ENCODE results near the gene KCTD6. TPM values are rescaled to one million over a fixed set of nuclear protein-coding genes. Genes with fewer than 3 reads are reported as not detected.

KCTD6 gene
- total RNA-seq, 2 experiments from 2014 or later, result 8.0 to 8.6 TPM

DNA sequence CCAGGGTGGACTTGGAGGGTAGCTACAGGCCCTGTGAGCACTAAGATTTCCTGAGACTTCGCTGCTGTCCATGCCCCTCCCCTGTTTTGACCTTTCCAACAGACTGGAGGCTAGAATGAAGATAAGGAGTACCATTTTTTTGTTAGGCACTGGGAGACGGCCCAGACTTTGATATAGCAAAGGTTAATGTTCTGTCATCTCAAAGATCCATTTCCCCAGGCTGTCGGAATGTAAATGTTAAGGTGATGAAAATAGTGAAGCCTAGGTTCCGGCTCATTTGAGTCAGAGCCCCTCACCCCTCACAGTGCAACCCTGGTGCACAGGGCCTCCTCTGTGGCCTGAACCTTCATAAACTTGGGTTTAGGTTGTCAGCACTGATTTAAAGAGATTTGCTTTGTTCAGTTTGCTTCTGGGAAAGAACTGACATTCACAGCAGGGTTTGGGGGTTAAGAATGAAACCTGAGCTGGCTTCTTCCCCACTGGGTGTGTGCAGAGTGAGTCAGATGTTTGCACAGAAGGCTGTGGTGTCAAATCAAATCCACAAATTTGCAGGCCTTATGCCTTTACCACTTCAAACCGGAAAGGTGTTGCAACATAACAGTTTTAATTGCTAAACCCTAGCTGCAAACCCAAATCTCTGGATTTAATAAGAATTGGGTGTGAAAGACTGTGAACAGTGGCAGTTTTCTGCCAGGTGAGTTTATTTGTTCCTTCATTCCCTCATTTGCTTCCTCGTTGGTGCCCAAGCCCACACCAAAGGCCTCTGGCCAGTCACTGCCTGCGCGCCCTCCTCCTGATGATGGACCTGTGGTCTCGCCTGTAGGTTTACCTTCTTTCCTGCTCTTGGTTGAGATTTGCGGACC, 20.6 kb upstream of the KCTD6 start:
- ChIA-PET CTCF (interaction anchor here (0.6 to 4.2 kb wide), 9 partner anchors 7 to 165 kb away, joined by 3 to 18 read pairs (median 4); partner anchors contain the start of genes HTD2, KCTD6 and RPP14), POLR2A (interaction anchor here (0.6 to 1.3 kb wide), 3 partner anchors 20 to 779 kb away, joined by 3 to 4 read pairs (median 3); partner anchors contain the start of gene KCTD6)
- intact Hi-C loops (cut with micrococcal nuclease), result loop anchor here (1.0 to 10.0 kb wide), 6 partner anchors 8 to 984 kb away; no protein-coding TSS in a partner anchor
- peak overlapping the region; percentile 86 for H3K27ac Mint-ChIP-seq
- H3K4me1 Mint-ChIP-seq (ENCODE audit: low read depth), result peaks cover 34% of the 10 kb centered on the region
- no peak overlapping the region for H3K4me3 Mint-ChIP-seq
- no peaks in the 10 kb centered on the region for H3K27me3 Mint-ChIP-seq
- no peaks in the 10 kb centered on the region for H3K9me3 Mint-ChIP-seq
- DNase-seq, result peak; percentile 80
- H3K36me3 Mint-ChIP-seq, result no peaks in the 10 kb centered on the region

GRCh38 chr3:58473275-58473674, 18.6 kb upstream of the KCTD6 start:
- ChIA-PET CTCF (interaction anchor here (0.6 to 4.2 kb wide), 3 partner anchors 9 to 773 kb away, joined by 4 to 17 read pairs (median 11); partner anchors contain the start of gene KCTD6), POLR2A (interaction anchor here (0.5 to 1.1 kb wide), 3 partner anchors 18 to 151 kb away, joined by 3 to 7 read pairs (median 3); partner anchors contain the start of gene KCTD6)
- Mint-ChIP-seq H3K4me1 (ENCODE audit: low read depth) (peaks cover 34% of the 10 kb centered on the region), H3K4me3 (no peak overlapping the region), H3K27me3 (no peaks in the 10 kb centered on the region), H3K36me3 (no peaks in the 10 kb centered on the region), H3K9me3 (no peaks in the 10 kb centered on the region), H3K27ac (no peak overlapping the region)
- DNase-seq, result no peak
- intact Hi-C loops (cut with micrococcal nuclease), result loop anchor here (10.0 kb wide), 1 partner anchor 982 kb away; no protein-coding TSS in a partner anchor

GRCh38 chr3:58474348-58474911, 17.5 kb upstream of the KCTD6 start:
- no peak for DNase-seq
- no peaks in the 10 kb centered on the region for H3K9me3 Mint-ChIP-seq
- H3K27ac Mint-ChIP-seq, result no peak overlapping the region
- intact Hi-C loops (cut with micrococcal nuclease), result loop anchor here (10.0 kb wide), 1 partner anchor 980 kb away; no protein-coding TSS in a partner anchor
- H3K27me3 Mint-ChIP-seq, result no peaks in the 10 kb centered on the region
- CTCF ChIA-PET, result interaction anchor here (0.6 to 4.2 kb wide), 4 partner anchors 10 to 245 kb away, joined by 3 to 17 read pairs (median 7); partner anchors contain the start of gene KCTD6
- no peak overlapping the region for H3K4me3 Mint-ChIP-seq
- POLR2A ChIA-PET, result no interaction called here
- peaks cover 34% of the 10 kb centered on the region for H3K4me1 Mint-ChIP-seq (ENCODE audit: low read depth)
- H3K36me3 Mint-ChIP-seq, result no peaks in the 10 kb centered on the region

GRCh38 chr3:58474967-58475578, 16.8 kb upstream of the KCTD6 start:
- peaks cover 34% of the 10 kb centered on the region for H3K4me1 Mint-ChIP-seq (ENCODE audit: low read depth)
- DNase-seq, result no peak
- H3K4me3 Mint-ChIP-seq, result no peak overlapping the region
- POLR2A ChIA-PET, result no interaction called here
- CTCF ChIA-PET, result interaction anchor here (1.3 to 4.2 kb wide), 2 partner anchors 11 to 54 kb away, joined by 3 to 17 read pairs; no protein-coding TSS in a partner anchor
- no peaks in the 10 kb centered on the region for H3K36me3 Mint-ChIP-seq
- intact Hi-C loops (cut with micrococcal nuclease), result loop anchor here (10.0 kb wide), 1 partner anchor 980 kb away; no protein-coding TSS in a partner anchor
- H3K27me3 Mint-ChIP-seq, result no peaks in the 10 kb centered on the region
- no peaks in the 10 kb centered on the region for H3K9me3 Mint-ChIP-seq
- H3K27ac Mint-ChIP-seq, result no peak overlapping the region

GRCh38 chr3:58478781-58479180, 13.1 kb upstream of the KCTD6 start:
- intact Hi-C loops (cut with micrococcal nuclease), result loop anchor here (10.0 kb wide), 1 partner anchor 976 kb away; no protein-coding TSS in a partner anchor
- CTCF ChIA-PET, result no interaction called here
- H3K36me3 Mint-ChIP-seq, result no peaks in the 10 kb centered on the region

DNA sequence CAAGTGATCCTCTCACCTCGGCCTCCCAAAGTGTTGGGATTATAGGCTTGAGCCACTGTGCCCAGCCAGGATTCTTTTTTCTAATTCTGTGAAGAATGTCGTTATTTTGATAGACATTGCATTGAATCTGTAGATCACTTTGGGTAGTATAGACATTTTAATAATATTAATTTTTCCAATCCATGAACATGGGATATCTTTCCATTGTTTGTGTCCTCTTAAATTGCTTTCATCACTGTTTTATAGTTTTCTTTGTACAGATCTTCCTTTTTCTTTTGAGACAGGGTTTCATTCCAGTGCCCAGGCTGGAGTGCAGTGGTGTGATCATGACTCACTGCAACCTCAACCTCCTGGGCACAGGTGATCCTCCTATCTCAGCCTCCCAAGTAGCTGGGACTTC, 11.6 kb upstream of the KCTD6 start:
- no peaks in the 10 kb centered on the region for H3K36me3 Mint-ChIP-seq
- H3K4me3 Mint-ChIP-seq, result no peak overlapping the region
- DNase-seq, result no peak
- intact Hi-C loops (cut with micrococcal nuclease), result no loop called here
- H3K27ac Mint-ChIP-seq, result no peak overlapping the region
- H3K9me3 Mint-ChIP-seq, result no peaks in the 10 kb centered on the region
- H3K27me3 Mint-ChIP-seq, result no peaks in the 10 kb centered on the region
- ChIA-PET CTCF (no interaction called here), POLR2A (no interaction called here)
- H3K4me1 Mint-ChIP-seq (ENCODE audit: low read depth), result peaks cover under 1% of the 10 kb centered on the region

More at GRCh38 chr3:58478781-58479180, 13.1 kb upstream of the KCTD6 start:
- POLR2A ChIA-PET, result no interaction called here
- peaks cover 15% of the 10 kb centered on the region for H3K4me1 Mint-ChIP-seq (ENCODE audit: low read depth)
- DNase-seq, result no peak
- no peak overlapping the region for H3K27ac Mint-ChIP-seq
- no peaks in the 10 kb centered on the region for H3K27me3 Mint-ChIP-seq
- H3K9me3 Mint-ChIP-seq, result no peaks in the 10 kb centered on the region
- H3K4me3 Mint-ChIP-seq, result no peak overlapping the region

DNA sequence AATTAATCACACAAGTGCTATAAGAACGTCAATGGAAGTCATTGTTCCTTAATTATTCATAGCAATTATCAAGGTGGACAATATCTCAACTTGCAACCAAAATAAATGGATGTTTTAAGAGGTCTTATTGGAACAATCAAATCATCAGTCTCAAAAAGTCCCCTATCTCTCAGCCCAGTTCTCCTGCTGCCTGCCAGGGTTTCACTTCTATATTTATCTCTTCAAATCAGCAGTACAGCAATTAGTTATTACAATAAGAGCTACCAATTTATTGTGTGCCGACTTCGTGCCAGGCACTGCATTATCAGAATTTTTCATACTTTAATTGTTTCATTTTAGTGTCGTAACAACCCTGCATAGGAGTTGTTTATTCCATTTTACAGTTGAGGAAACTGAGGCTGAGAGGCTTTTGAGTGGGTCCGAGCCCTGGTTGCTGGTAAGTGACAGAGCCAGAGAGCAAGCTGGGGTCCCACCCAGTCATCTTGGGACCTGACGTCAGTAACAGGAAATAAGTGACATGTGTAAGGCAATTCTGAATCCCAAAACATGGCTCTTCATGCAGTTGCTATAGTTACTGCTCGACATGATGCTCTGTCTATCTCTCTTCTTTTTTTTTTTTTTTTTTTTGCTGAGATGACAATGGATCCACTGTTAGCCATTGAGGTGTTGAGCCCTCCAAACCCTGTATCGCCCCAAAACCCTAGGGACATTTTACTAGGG, 8.8 kb upstream of the KCTD6 start:
- POLR2A ChIA-PET, result no interaction called here
- no peaks in the 10 kb centered on the region for H3K27me3 Mint-ChIP-seq
- no peak overlapping the region for H3K4me3 Mint-ChIP-seq
- no peaks in the 10 kb centered on the region for H3K36me3 Mint-ChIP-seq
- CTCF ChIA-PET, result interaction anchor here (1.2 to 2.7 kb wide), 3 partner anchors 8 to 264 kb away, joined by 4 to 7 read pairs (median 6); partner anchors contain the start of gene KCTD6
- intact Hi-C loops (cut with micrococcal nuclease), result loop anchor here (1.0 kb wide), 1 partner anchor 12 kb away; no protein-coding TSS in a partner anchor
- DNase-seq, result no peak
- no peak overlapping the region for H3K27ac Mint-ChIP-seq
- peaks cover 4% of the 10 kb centered on the region for H3K4me1 Mint-ChIP-seq (ENCODE audit: low read depth)
- no peaks in the 10 kb centered on the region for H3K9me3 Mint-ChIP-seq

DNA sequence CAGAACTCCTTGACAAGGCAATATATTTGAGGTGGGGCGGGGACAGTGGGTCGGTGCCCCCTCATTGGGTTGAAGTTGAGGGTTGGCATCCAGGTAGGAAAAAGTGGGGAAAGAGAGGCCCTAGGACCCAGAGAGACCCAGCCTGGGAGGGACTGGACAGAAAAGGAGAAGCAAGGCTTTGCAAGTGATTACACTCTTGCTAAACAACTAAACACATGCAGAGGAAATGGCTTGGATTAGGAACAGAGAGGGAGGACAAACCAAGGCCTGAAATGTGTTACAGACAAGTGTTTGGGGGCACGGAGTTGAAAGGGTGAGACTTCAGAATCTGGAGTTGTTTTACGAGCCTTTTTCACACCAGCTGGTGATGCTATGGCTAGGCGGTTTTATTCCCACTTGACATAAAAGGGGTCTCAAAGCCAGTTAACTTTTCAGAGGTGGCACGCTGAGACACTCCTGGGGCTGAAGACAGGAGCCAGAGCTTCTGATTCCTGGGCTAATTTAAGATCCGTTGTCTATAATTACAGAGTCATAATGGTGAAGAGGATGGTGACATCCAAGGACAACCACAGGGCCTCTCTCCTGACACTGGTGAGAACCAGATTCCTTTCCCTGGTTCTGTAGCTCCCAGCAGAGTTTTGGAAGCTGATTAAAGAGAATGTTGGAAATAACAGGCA, 7.7 kb upstream of the KCTD6 start:
- intact Hi-C loops (cut with micrococcal nuclease), result no loop called here
- POLR2A ChIA-PET, result no interaction called here
- no peak for DNase-seq
- no peaks in the 10 kb centered on the region for H3K36me3 Mint-ChIP-seq
- peaks cover 3% of the 10 kb centered on the region for H3K27me3 Mint-ChIP-seq
- H3K9me3 Mint-ChIP-seq, result no peaks in the 10 kb centered on the region
- no peak overlapping the region for H3K4me3 Mint-ChIP-seq
- H3K27ac Mint-ChIP-seq, result no peak overlapping the region
- peaks cover 4% of the 10 kb centered on the region for H3K4me1 Mint-ChIP-seq (ENCODE audit: low read depth)
- CTCF ChIA-PET, result interaction anchor here (1.2 to 2.7 kb wide), 3 partner anchors 7 to 265 kb away, joined by 4 to 7 read pairs (median 6); partner anchors contain the start of gene KCTD6

DNA sequence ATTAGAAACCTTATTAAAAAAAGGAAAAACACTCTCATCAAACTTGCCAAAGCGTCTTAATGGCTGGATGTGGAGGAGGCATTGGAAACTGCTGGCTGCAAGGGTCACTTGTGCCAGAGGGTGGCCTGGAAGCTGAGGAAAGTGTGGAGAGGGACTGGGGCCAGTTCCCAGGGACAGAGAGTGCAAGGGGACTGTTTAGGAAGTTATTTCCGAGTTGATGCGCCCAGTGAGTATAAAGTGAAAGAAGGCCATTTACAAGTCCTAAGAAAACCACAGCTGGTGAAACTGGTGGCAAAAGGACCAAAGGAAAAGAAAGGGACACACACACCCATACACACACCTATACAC, 7.2 kb upstream of the KCTD6 start:
- H3K27ac Mint-ChIP-seq, result no peak overlapping the region
- peaks cover 5% of the 10 kb centered on the region for H3K4me1 Mint-ChIP-seq (ENCODE audit: low read depth)
- H3K9me3 Mint-ChIP-seq, result no peaks in the 10 kb centered on the region
- ChIA-PET CTCF (interaction anchor here (2.7 kb wide), 1 partner anchor 21 kb away, joined by 7 read pairs; no protein-coding TSS in a partner anchor), POLR2A (no interaction called here)
- H3K36me3 Mint-ChIP-seq, result no peaks in the 10 kb centered on the region
- no peak overlapping the region for H3K4me3 Mint-ChIP-seq
- DNase-seq, result no peak
- intact Hi-C loops (cut with micrococcal nuclease), result no loop called here
- peaks cover 3% of the 10 kb centered on the region for H3K27me3 Mint-ChIP-seq

- no peak for DNase-seq
- no peak overlapping the region for H3K27ac Mint-ChIP-seq
- ChIA-PET POLR2A (interaction anchor here (0.6 kb wide), 1 partner anchor 27 kb away, joined by 5 read pairs; no protein-coding TSS in a partner anchor), CTCF (interaction anchor here (1.2 to 1.4 kb wide), 2 partner anchors 48 to 180 kb away, joined by 3 read pairs; partner anchors contain the start of genes HTD2 and RPP14)
- H3K27me3 Mint-ChIP-seq, result peaks cover 3% of the 10 kb centered on the region
- H3K9me3 Mint-ChIP-seq, result no peaks in the 10 kb centered on the region
- no peak overlapping the region for H3K4me3 Mint-ChIP-seq
- no peaks in the 10 kb centered on the region for H3K36me3 Mint-ChIP-seq
- intact Hi-C loops (cut with micrococcal nuclease), result no loop called here
- H3K4me1 Mint-ChIP-seq (ENCODE audit: low read depth), result peaks cover 10% of the 10 kb centered on the region
Measured at GRCh38 chr3:58485801-58486435, 6.0 kb upstream of the KCTD6 start.

Measured in activated CD4-positive, alpha-beta memory T cell treated with anti-CD3 and anti-CD28 coated beads for 36 hours (primary cell).